ENCODE measurements around the gene FAM20A.

Gene FAM20A

DNA sequence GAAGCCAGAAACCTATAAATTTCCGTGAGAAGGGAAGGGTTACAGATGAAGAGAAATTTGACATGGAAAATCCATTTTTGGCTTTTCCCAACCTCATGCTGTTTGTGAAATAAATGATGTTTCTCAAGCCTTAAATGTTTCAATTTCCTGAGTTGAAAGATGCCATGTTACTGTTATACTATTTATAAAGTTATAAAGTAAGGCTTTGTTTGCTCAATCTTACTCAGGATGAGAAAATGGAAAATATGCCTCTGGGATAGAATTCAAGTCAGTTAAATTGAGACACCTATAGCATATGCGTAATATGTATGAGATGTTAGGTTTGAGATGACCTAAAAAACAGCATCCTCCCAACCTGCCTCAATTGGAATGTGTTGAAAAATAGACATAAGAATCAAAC is 19.9 kb upstream of the FAM20A start:
- Histone ChIP-seq H4K20me1 (ENCODE audit: insufficient read depth, low read length) (no peaks in the 10 kb centered on the region), H3K27ac (ENCODE audit: low read length) (no peak overlapping the region), H3K9ac (ENCODE audit: low read length) (no peak overlapping the region), H3K4me2 (ENCODE audit: low read length) (no peak overlapping the region), H3K27me3 (ENCODE audit: low read depth, low read length) (no peaks in the 10 kb centered on the region), H3K79me2 (ENCODE audit: low read length) (no peaks in the 10 kb centered on the region), H3K4me1 (ENCODE audit: low read length) (no peaks in the 10 kb centered on the region), H3K9me3 (ENCODE audit: insufficient read depth, low read length) (no peaks in the 10 kb centered on the region), H2AFZ (ENCODE audit: low read depth, low read length) (no peak overlapping the region), H3K4me3 (ENCODE audit: low read length) (no peak overlapping the region), H3K36me3 (replicated peaks; ENCODE audit: low read depth, low read length) (no peaks in the 10 kb centered on the region)
- TF ChIP-seq EZH2phosphoT487 (IDR thresholded peaks at IDR 0.05; ENCODE audit: low read depth) = no peak
- TF ChIP-seq CTCF (IDR thresholded peaks at IDR 0.05; ENCODE audit: low read depth, low read length) = no peak

- no peaks in the 10 kb centered on the region for H3K79me2 ChIP-seq (ENCODE audit: low read length)
- H3K27ac ChIP-seq (ENCODE audit: low read length) = no peak overlapping the region
- no peak for TF ChIP-seq EZH2phosphoT487 (IDR thresholded peaks at IDR 0.05; ENCODE audit: low read depth)
- TF ChIP-seq CTCF (IDR thresholded peaks at IDR 0.05; ENCODE audit: low read depth, low read length) = no peak
- no peak overlapping the region for H3K4me2 ChIP-seq (ENCODE audit: low read length)
- H3K27me3 ChIP-seq (ENCODE audit: low read depth, low read length) = no peaks in the 10 kb centered on the region
- H2AFZ ChIP-seq (ENCODE audit: low read depth, low read length) = no peak overlapping the region
- no peaks in the 10 kb centered on the region for H4K20me1 ChIP-seq (ENCODE audit: insufficient read depth, low read length)
- H3K9ac ChIP-seq (ENCODE audit: low read length) = no peak overlapping the region
- no peak overlapping the region for H3K4me3 ChIP-seq (ENCODE audit: low read length)
- no peaks in the 10 kb centered on the region for H3K36me3 ChIP-seq (replicated peaks; ENCODE audit: low read depth, low read length)
- H3K4me1 ChIP-seq (ENCODE audit: low read length) = peaks cover 9% of the 10 kb centered on the region
- no peaks in the 10 kb centered on the region for H3K9me3 ChIP-seq (ENCODE audit: insufficient read depth, low read length)
These were observed 15.2 kb upstream of the FAM20A start for GRCh38 chr17:68616334-68616733.

DNA sequence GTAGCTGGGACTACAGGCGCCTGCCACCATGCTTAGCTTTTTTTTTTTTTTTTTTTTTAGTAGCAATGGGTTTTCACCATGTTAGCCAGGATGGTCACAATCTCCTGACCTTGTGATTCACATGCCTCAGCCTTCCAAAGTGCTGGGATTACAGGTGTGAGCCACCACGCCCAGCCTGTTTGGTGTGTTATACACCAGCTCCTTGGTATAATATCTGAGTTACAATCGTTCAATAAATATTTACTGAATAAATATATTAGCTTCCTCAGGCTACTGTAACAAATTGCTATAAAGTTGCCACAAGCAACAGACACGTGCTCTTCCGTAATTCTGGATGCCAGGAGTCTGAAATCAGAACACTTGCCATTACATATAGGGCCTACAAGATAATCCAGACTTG is 13.6 kb upstream of the FAM20A start:
- H3K27me3 ChIP-seq (ENCODE audit: low read depth, low read length) = no peaks in the 10 kb centered on the region
- TF ChIP-seq EZH2phosphoT487 (IDR thresholded peaks at IDR 0.05; ENCODE audit: low read depth) = no peak
- TF ChIP-seq CTCF (IDR thresholded peaks at IDR 0.05; ENCODE audit: low read depth, low read length) = no peak

GRCh38 chr17:68613739-68614298 is 12.7 kb upstream of the FAM20A start:
- Histone ChIP-seq H3K9me3 (ENCODE audit: insufficient read depth, low read length) (peaks cover 16% of the 10 kb centered on the region), H3K36me3 (replicated peaks; ENCODE audit: low read depth, low read length) (no peaks in the 10 kb centered on the region), H3K4me1 (ENCODE audit: low read length) (peaks cover 12% of the 10 kb centered on the region), H3K27ac (ENCODE audit: low read length) (no peak overlapping the region), H3K79me2 (ENCODE audit: low read length) (no peaks in the 10 kb centered on the region), H4K20me1 (ENCODE audit: insufficient read depth, low read length) (no peaks in the 10 kb centered on the region), H3K9ac (ENCODE audit: low read length) (no peak overlapping the region), H3K4me3 (ENCODE audit: low read length) (no peak overlapping the region), H3K27me3 (ENCODE audit: low read depth, low read length) (no peaks in the 10 kb centered on the region), H3K4me2 (ENCODE audit: low read length) (peak overlapping the region; percentile 28; the same call in 1 of the 2 replicates), H2AFZ (ENCODE audit: low read depth, low read length) (peak overlapping the region; percentile 67; the same call in 1 of the 2 replicates)
- no peak for TF ChIP-seq EZH2phosphoT487 (IDR thresholded peaks at IDR 0.05; ENCODE audit: low read depth)
- TF ChIP-seq CTCF (IDR thresholded peaks at IDR 0.05; ENCODE audit: low read depth, low read length) = peak; percentile 90

More for the DNA sequence above, 13.6 kb upstream of the FAM20A start:
- Histone ChIP-seq H3K79me2 (ENCODE audit: low read length) (no peaks in the 10 kb centered on the region), H2AFZ (ENCODE audit: low read depth, low read length) (no peak overlapping the region), H3K4me1 (ENCODE audit: low read length) (peaks cover 12% of the 10 kb centered on the region), H3K4me2 (ENCODE audit: low read length) (no peak overlapping the region), H4K20me1 (ENCODE audit: insufficient read depth, low read length) (no peaks in the 10 kb centered on the region), H3K4me3 (ENCODE audit: low read length) (no peak overlapping the region), H3K27ac (ENCODE audit: low read length) (no peak overlapping the region), H3K36me3 (replicated peaks; ENCODE audit: low read depth, low read length) (no peaks in the 10 kb centered on the region), H3K9ac (ENCODE audit: low read length) (no peak overlapping the region), H3K9me3 (ENCODE audit: insufficient read depth, low read length) (peaks cover 8% of the 10 kb centered on the region)

Data from OCI-LY3 (cell line).